Kidney (tissue), 14 donors: ENCODE measurements around the gene FGFBP3. TPM values are rescaled to one million over a fixed set of nuclear protein-coding genes. Genes with fewer than 3 reads are reported as not detected.
A peak's percentile ranks its signal among the peaks of the same experiment; 100 is the strongest.

Experiments used
- DNase-seq, 5 donors: peaks; one replicate each; pipeline ENCODE4 v3.0.0-alpha.2; 2013 to 2020
- FAIRE-seq: peaks from 2 replicates; lab custom pipeline; 2012; peaks lifted over from hg19 to GRCh38; lab: Jason Lieb, UNC
- H3K27ac ChIP-seq, 2 donors: one replicate each; pipeline ENCODE4 v1.7.0; 2013; ENCODE audit warnings: low read depth in 2 of 2, low read length in 2 of 2, inconsistent platforms in 1 of 2
- H3K27me3 ChIP-seq: one replicate; pipeline ENCODE4 v1.7.1; 2013; ENCODE audit warnings: low read length, inconsistent platforms; ENCODE audit not compliant: control insufficient read depth, insufficient read depth
- H3K36me3 ChIP-seq, 3 donors: one replicate each; pipeline versions ENCODE4 v1.7.0 to v1.7.1; 2013; ENCODE audit warnings: low read length in 3 of 3, control low read depth in 1 of 3, inconsistent platforms in 1 of 3; ENCODE audit not compliant: insufficient read depth in 3 of 3, control insufficient read depth in 2 of 3
- H3K4me1 ChIP-seq, 3 donors: one replicate each; pipeline versions ENCODE4 v1.7.0 to v1.7.1; 2013; ENCODE audit warnings: low read length in 3 of 3, inconsistent platforms in 1 of 3, low read depth in 1 of 3; ENCODE audit not compliant: control insufficient read depth in 2 of 3, insufficient read depth in 2 of 3
- H3K4me3 ChIP-seq, 3 donors: one replicate each; pipeline versions ENCODE4 v1.7.0 to v1.8.1; 2013; ENCODE audit warnings: low read length in 3 of 3, control low read depth in 1 of 3, inconsistent platforms in 1 of 3
- H3K9ac ChIP-seq, 3 donors: one replicate each; pipeline versions ENCODE4 v1.7.0 to v1.7.1; 2013; ENCODE audit warnings: low read length in 3 of 3, control low read depth in 1 of 3, inconsistent platforms in 1 of 3
- H3K9me3 ChIP-seq, 3 donors: one replicate each; pipeline versions ENCODE4 v1.7.0 to v1.7.1; 2013; ENCODE audit warnings: low read length in 3 of 3, control low read depth in 1 of 3, inconsistent platforms in 1 of 3; ENCODE audit not compliant: control insufficient read depth in 2 of 3, insufficient read depth in 1 of 3
- intact Hi-C: fragments of 100-400 bp; cut with DNase I; formaldehyde crosslinking; loops from one replicate; pipeline ENCODE4 v1.11.1; 2022
- polyA plus RNA-seq: library from polyadenylated mRNA; stranded (reverse); fragments of 350-450 nt; fragmentation: Illumina TruSeq; extraction: RNeasy Lipid Tissue Mini Kit (QIAGEN cat#74804); gene quantifications from one replicate; pipeline ENCODE4 v1.2.3, GENCODE V29; 2014; ENCODE audit warnings: low read depth, low replicate concordance; ENCODE audit not compliant: insufficient read depth
- total RNA-seq: library from RNA; stranded (reverse); fragmentation: NEBNext Ultra II Directional; extraction: Animal tissue kit (Norgen Biotek cat#: 25700); gene quantifications from one replicate; pipeline ENCODE4 v1.2.1, GENCODE V29; 2021
- TF ChIP-seq, protein P1 (sequence below): IDR thresholded peaks from 3 replicates; pipeline ENCODE4 v1.5.1; 2012; ENCODE audit warnings: mild to moderate bottlenecking, moderate library complexity, borderline replicate concordance; ENCODE audit not compliant: insufficient read depth; ENCODE audit errors: extremely low read depth
- donor health status: control.
- donor health status: control.
- donor health status: control.
- donor health status: control.
- donor health status: control.
- donor health status: DM: yes; HTN: yes; CAD: no.
- donor health status: Normal renal cell carcinoma (clear cell type).

Gene FGFBP3
- total and polyA plus RNA-seq, 2 donors from 2014 or later, result 1.3 to 2.7 TPM

DNA sequence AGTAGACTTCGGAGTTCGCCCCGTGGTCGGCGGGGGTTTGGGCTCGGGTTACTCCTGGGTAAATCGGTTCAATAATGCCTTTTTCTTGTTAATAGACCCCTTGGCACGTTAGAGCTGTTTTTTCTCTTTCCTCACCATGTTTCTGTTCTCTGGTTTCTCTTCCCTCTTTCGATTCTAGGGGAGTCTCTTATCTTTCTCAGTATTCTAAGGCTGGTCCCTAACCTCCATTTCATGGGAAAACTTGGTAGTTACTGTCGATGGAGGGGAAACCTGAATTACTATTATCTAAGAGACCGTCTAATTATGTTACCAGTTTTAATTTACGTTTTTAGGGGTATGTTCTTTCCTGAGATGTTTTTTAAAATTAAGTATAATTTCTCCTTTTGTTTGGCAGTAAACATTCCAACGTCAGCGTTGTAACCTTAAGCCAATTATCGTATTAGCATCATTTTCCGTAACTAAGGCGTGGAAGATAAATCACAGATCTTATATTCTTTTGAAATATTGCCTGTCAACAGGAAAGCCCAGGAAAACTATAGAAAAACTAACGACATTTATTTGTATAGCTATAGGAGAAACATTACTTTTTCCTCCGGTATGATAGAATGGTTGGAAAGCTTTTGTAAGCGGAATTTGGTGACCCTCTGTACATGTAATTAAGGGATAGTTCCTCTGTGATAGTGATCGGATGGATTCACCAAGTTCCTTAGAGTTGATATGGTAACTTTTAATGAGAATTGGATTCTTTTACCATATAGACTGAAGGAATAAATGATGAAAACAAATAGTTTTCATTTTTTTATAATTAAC is 15.1 kb upstream of the FGFBP3 start:
- H3K4me3 ChIP-seq, result peak overlapping the region; percentile 92 to 96 (median 95)
- TF ChIP-seq, protein P1, sequence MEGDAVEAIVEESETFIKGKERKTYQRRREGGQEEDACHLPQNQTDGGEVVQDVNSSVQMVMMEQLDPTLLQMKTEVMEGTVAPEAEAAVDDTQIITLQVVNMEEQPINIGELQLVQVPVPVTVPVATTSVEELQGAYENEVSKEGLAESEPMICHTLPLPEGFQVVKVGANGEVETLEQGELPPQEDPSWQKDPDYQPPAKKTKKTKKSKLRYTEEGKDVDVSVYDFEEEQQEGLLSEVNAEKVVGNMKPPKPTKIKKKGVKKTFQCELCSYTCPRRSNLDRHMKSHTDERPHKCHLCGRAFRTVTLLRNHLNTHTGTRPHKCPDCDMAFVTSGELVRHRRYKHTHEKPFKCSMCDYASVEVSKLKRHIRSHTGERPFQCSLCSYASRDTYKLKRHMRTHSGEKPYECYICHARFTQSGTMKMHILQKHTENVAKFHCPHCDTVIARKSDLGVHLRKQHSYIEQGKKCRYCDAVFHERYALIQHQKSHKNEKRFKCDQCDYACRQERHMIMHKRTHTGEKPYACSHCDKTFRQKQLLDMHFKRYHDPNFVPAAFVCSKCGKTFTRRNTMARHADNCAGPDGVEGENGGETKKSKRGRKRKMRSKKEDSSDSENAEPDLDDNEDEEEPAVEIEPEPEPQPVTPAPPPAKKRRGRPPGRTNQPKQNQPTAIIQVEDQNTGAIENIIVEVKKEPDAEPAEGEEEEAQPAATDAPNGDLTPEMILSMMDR, result no peak
- H3K36me3 ChIP-seq, result no peaks in the 10 kb centered on the region
- H3K4me1 ChIP-seq, result no peaks in the 10 kb centered on the region
- intact Hi-C loops, result no loop called here
- no peak for FAIRE-seq
- H3K27ac ChIP-seq, result peak overlapping the region; percentile 97
- peak overlapping the region; percentile 91 to 98 (median 92) for H3K9ac ChIP-seq
- no peaks in the 10 kb centered on the region for H3K9me3 ChIP-seq
- H3K27me3 ChIP-seq, result no peaks in the 10 kb centered on the region
- DNase-seq, result peak in 2 of 5 donors; percentile 19 to 68

DNA sequence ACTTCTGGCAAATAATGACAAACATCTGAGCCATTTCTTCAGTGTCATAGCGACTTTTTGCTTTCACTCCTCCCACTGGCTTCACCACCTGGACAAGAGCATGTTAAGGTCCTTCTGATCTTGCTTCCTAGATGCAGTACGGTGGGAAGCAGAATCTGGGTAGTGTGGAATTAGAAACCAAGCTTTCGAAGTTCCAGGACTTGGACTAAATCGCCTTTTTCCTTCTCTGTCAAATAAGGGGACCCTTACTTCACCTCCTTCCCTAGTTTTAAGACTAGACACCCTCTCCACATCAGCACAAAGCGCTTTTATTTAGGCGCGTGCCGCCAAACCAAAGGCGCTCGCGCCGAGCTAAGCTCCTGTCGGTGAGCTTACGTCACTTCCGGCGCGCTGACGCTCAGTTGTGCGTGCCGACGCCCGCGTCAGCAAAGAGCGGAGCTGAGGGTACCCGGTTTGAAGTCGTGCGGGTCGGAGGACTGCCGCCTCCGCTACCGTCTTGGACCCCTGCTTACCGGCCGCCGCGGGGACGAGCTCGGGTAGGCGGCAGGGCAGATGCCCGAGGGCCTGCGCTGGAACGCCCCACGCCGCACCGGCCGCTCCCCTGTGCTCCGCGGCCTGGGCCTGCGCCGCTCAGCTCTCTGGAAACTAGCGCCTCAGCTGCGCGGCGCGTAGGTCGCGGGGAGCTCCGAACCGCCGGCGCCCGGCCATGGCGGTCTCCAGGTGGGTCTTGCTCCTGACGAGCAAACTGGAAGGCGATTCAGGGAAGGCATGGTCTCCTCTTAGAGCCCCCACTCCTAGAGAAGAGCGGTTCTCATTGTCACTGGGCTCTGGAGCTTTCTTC is 14.3 kb upstream of the FGFBP3 start, which contains the start of gene BTAF1:
TSS of gene BTAF1 (plus strand) at position 400 of the 841 bp plus-strand sequence. CDS start at position 707, 307 bp downstream.
- Histone ChIP-seq H3K27ac (peak within 1 kb of the TSS; percentile 97), H3K4me3 (peak within 1 kb of the TSS; percentile 92 to 96 (median 95)), H3K36me3 (no peaks in the 10 kb centered on the region), H3K4me1 (no peaks in the 10 kb centered on the region), H3K9ac (peak within 1 kb of the TSS; percentile 91 to 98 (median 92)), H3K9me3 (no peaks in the 10 kb centered on the region), H3K27me3 (no peaks in the 10 kb centered on the region)
- TF ChIP-seq, protein P1, result no peak
- intact Hi-C loops, result no loop called here
- peak; percentile 94 to 98 (median 98) for DNase-seq
- no peak for FAIRE-seq

DNA sequence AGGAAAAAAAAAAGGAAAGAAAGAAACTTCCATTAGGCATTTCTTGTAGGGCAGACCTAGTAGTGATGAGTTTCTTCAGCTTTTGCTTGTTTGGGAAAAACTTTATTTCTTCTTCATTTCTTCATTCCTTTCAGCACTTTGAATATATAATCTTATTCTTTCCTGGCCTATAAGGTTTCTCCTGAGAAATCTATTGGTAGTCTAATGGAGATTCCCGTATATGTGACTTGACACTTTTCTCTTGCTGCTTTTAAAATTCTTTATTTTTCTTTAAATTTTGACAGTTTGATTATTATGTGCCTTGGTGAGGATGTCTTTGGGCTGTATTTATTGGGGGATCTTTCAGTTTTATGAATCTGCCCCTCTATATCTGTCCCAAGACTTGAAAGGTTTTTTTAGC is 10.4 kb upstream of the FGFBP3 start:
- FAIRE-seq (no peak), DNase-seq (no peak)
- no peaks in the 10 kb centered on the region for H3K9me3 ChIP-seq
- H3K9ac ChIP-seq, result no peak overlapping the region
- H3K4me3 ChIP-seq, result no peak overlapping the region
- H3K27ac ChIP-seq, result no peak overlapping the region
- H3K36me3 ChIP-seq, result no peaks in the 10 kb centered on the region
- no peaks in the 10 kb centered on the region for H3K4me1 ChIP-seq
- H3K27me3 ChIP-seq, result no peaks in the 10 kb centered on the region
- TF ChIP-seq, protein P1, result no peak
- intact Hi-C loops, result no loop called here
